Stimulated activated CD4-positive, alpha-beta T cell treated with anti-CD3 and anti-CD28 coated beads, Interleukin-12 subunit alpha, Interleukin-12 subunit beta, amount 100 ng/mL, for 48 hours (primary cell): Measurements from ENCODE around the gene FANCE.
"Not testable (repeated sequence)": the region's sequence is repeated elsewhere in the genome, so short reads cannot be mapped to it uniquely, and the experiment has no call there.

ENCODE experiments used
- DNase-seq, 3 donors: peaks; one replicate each; pipeline ENCODE4 v3.0.0-alpha.2; 2020; ENCODE audit warnings: low read depth in 2 of 3, low spot score in 1 of 3

FANCE gene

DNA sequence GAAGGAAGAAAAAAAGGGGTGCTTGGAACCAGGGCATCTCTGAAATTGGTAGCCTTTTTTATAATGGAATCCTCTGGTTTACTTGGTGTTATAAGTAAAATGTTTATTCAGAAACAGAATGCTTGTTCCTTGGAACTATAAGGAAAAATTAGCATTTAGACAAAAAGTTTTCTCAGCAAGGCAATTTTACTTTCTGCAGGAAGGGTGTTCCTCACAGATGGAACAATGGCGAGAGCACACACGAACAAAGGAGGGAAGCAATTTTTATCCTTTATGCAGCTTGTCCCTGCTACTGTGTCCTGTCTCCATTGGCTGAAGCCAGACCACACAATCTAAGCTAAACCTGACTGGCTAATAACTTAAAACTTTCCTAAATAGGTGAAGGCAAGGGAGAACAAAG, 22.7 kb upstream of the FANCE start:
- DNase-seq: no peak

DNA sequence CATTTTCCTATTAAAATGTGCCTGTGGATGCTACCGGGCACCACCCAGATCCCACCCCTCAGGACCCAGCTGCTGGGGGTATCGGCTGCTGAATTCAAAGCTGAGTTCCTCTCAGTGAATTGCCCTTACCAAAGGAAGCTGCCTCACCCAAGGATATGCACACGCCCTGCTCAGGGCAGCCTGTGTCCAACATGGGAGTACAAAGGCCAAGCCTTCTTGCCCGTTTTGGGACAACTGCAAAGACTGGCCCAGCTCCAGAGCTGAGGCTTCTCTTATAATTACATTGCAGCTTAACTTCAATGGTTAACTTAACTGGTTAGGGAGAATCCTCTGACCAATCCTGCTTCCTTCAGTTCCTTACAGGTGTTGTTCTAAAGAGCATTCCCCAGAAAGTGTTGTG, 19.8 kb upstream of the FANCE start:
- no peak for DNase-seq

DNA sequence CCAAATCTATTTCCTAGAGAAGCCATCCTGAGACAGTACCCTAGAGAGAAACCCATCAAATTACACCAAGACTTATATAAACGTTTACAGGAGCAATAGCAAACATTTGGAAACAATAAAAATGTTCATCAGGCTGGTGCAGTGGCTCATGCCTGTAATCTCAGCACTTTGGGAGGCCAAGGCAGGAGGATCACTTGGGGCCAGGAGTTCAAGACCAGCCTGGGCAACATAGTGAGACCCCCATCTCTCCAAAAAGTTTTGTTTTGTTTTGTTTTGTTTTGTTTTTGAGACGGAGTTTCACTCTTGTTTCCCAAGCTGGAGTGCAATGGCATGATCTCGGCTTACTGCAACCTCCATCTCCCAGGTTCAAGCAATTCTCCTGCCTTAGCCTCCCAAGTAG, 19.4 kb upstream of the FANCE start:
- DNase-seq: not testable (repeated sequence)

DNA sequence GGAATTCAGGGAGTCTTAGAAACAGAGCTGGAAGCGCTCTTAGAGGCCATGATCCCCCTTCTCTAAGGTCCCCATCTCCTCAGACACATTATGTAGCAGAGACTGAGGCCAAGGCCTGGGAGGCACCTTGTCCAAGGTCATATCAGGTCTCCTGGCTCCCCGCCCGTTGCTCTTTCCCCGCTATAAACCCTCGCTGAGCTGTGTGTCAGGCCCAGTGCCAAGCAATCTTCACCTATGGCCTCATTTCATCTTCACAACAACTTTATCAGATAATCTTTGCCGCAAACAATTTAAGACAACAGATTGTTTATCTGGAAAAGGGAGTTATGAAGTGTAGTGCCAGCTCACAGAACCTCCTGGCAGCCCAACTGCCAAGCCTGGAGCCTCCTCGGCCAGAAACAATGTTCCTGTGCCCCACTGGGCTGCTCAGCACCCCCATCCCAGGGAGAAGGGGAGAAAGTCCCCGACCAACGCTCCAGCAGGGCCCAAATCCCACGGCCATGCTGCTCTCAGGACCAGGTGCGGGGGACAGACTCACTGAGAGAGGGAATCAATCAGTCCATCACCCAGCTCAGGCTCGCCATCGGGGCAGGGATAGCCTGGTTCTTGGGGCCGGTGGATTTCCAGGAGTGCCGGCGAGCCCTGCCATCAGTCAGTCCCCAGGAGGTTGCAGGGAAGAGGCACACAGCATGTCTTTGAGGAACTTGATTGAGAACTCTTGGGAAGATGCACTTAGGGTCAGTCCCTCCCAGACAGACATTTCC, 16.9 kb upstream of the FANCE start:
- no peak for DNase-seq

DNA sequence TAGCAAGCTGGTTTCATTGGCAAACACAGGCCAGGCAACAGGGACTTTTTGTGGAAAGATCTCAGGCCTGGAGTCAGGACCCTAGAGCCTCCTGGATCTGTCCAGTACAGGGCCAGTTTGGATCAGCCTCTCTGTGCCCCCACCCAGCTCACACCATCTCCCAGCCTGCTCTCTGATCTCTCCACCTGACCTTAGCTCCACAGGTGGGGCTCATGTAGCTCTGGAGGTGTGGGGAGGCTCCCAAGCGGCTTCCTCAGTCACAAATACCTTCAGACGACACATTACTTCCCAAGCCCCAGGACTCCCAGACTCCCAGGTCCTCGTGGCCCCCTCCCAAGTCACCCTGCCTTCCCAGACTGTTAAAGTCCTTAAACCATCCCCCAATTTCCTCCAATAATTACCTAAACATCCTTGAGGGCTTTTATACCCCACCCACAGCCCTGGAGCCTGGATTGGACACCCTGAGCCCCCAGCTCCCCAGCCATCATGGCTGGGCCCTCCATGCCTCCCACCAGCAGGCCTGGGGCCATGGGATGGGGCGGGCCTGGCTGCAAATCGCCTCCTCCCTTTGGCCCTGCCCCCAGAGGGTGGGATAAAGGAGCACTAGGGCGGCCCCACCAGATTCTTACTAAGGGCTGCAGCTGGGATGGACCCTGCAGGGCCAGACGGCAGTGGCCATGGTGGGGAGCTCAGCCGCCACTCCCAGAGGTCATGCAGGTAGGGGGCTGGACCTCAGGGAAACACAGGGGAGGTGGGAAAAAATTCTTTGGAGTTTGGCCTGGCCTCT, 15.9 kb upstream of the FANCE start:
- DNase-seq: no peak

DNA sequence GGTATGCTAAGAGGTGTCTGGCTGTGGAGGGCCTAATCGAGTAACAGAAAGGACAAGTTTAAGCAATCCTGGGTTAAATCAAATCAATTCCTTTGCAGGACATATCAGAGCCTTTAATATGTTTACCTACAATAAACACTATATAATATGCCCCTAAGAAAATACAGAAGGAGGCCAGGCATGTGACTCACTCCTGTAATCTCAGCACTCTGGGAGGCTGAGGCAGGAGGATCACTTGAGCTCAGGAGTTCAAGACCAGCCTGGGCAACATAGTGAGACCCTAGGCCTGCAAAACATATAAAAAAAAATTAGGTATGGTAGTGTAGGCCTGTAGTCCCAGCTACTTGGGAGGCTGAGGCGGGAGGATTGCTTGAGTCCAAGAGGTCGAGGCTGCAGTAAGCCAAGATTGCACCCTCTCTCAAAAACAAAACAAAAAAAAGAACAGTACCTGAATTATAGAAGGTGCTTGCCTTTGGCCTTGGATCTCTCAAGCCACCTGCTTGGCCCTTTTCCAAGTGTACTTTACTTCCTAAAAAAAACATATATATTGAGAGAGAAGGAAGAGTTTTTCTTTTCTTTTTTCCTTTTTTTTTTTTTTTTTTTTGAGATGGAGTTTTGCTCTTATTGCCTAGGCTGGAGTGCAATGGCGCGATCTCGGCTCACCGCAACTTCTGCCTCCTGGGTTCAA, 13.6 kb upstream of the FANCE start:
- not testable (repeated sequence) for DNase-seq

DNA sequence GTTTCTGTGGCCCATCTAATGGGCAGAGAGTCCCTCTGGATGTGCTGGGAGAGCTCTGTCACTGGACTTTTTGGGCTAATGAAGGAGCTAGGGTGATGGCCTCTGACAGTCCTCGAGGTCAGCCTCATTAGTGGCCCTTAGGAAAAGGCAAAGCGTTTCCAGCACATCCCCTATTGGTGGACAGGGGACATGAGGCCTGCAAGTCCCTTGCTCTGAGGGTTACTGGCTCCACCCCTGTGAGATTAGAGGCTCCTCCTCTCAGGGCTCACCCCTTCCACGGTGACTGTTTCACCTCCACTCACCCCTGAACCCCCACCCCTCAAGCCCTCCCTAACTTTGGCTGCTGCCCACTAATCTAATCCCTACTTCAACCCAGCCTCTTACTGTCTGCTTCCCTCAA, 12.8 kb upstream of the FANCE start:
- no peak for DNase-seq

DNA sequence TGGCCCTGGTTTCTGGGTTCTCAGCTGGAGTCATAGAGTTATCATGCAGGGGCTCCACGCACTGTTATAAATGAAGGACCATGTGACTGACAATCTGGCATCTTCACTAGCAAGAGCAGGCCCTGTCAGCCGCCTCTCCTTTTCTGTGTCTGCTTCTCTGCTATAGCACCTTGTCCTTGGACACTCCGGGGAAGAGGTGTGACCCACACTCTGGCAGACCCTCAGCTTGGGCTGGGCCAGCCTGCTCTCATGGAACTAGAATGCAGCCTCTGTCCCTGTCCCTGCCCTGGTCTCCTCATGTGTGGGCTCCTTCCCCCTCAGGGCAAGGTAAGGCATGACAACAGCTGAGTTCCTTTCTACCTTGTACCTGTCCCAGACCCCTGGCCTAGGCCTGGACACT, 10.9 kb upstream of the FANCE start:
- no peak for DNase-seq

DNA sequence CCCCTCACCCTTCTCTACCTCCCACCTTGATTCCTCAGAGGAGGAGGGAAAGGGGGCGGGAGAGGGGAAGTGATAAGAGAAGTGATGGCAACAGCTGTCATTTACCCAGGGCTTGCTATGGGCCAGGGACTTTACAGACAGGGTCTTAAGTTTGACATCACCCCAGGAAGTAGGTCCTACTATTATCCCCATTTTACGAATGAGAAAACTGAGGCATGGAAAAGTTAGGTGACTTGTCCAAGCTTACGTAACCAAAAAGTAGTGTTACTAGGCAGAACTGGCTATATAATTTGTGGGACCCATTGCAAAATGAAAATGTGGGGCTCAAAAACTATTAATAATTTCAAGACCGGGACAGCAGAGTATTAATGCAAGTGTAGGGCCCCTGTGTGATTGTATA, 10.5 kb upstream of the FANCE start:
- DNase-seq: no peak

DNA sequence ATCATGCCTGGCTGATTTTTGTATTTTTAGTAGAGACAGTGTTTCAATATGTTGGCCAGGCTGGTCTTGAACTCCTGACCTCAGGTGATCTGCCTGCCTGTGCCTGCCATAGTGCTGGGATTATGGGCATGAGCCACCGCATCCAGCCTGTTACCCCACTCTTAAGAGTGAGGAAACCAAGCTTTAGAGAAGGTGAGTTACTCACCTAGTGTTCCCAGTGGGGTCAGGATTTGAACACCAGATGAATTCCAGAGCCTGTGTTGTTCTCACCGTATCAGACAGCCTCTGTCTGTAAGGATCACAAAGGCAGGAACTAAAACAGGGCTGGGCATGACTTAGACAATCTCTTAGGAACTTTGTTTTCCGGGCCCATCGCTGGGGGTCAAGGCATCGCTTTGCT, 9.4 kb upstream of the FANCE start:
- DNase-seq: no peak

DNA sequence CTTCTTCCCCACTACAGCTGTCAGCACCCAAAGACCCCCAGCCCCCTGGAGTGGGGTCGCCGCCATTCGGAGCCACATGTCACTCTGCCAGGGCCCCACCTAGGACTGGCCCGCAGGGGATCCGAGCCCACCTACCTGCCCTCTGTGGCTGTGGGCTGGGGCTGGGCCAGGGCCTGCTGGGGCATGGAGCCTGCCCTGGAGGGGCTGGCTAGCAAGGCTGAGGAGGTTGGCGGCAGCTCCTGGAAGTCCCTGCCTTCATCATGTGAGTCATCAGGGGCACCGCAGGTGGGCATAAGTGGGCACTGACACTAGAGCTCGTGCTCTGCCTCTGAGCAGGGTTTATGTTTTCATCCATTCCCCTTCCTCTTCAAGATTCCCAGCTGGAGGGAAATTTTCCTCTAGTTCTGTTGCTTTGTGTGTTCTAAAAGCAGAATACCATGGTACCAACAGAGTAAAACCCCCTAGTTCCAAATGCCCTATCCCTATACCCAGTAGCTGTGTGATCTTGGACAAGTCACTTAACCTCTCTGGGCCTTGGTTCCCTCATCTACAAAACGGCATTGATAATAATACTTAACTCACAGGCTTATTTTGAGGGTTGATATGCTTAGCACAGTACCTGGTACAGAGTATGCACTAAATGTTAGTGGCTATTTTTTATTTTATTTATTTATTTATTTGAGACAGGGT, 8.7 kb upstream of the FANCE start:
- no peak for DNase-seq

DNA sequence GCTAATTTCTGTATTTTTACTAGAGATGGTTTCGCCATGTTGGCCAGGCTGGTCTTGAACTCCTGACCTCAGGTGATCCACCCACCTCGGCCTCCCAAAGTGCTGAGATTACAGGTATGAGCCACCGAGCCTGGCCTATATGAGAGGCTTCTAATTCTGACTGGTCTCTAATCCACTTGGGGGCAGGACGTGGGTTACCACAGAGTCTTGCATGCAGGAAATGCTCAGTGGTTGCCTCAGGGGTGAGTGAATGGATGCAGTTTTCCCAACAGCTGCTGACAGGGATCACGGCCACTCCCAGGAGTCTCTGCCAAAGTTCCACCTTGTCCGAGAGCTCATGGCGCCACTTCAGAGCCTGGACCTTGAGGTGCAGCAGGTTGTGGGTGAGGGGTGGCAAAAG, 6.4 kb upstream of the FANCE start:
- no peak for DNase-seq

DNA sequence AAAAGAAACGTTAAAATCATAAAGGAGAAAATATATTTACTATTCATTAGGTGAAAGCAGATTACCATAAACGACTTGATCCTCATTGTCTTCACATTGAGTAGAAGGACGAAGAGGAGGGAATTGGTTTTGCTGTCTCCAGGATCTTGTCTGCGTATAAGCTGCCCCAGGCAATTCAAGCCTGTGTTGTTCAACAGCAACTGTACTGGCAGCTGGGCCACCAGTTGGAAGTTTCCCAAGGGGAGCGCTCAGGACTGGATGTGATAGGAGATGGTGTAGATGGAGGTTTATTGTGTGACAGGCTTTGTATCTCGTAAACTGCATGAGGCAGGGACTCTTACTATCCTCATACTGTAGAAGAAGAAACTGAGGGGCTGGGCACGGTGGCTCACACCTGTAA, 3.9 kb upstream of the FANCE start:
- DNase-seq: no peak

DNA sequence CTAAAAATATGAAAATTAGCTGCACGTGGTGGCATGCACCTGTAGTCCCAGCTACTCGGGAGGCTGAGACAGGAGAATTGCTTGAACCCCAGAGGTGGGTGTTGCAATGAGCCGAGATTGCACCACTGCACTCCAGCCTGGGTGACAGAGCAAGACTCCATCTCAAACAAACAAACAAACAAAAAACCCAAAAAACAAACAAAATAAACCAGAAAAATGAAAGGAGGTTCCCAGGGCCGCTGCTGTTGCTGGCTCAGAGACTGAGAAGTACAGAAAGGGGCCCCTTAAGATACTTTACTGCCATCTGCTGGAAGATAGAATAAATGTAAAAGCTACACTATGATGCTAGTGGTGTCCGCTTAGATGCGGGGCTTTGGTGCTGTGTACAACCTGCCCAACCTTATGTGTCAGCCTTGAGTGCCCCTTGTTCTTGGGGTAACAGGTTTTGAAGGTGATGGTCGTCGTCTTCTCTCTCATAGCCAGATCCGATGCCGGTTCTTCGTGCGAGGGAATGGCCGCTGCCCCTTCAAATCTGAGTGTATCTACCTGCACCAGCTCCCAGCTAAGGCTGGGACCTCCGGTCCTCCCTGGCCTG, 2.8 kb upstream of the FANCE start:
- DNase-seq: peak in 1 of 3 donors; percentile 35

DNA sequence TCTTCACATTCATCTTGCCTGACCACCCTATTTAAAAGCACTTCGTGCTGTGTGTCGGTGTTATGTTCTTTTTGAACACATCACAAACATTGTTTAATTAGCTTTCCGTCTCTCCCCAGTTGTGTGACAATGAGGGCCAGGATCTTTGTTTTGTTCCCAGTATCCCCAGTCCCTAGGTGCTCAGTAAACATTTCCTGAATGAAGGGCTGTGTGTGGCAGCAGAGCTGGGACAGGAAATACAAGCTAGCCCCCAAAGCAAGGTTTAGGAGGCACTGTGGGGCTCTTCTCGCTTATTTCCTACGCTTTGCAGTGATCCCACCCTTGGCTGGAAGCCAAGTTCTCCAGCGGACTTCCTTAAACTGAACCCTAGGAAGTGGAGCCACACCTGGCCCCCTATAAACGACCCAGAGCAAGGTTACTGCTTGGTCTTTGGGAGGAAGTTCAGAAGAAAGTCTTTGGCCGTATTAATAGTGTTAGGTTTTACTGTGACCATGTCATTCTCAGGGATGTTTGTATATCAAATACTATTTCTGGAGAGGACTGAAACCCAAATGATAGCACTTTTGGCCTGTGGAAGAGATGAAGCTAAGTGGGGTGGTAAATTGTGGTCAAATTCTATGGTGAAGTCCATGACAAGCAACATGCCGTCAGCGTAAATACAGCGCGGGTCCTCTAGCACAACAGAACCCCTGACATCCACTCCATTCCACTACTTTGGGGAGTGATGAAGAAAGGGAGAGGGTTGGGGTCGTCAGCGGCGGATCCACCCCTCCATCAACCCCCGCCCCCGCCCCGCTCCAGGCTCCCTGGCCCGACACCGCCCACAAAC, 570 bp upstream of the FANCE start:
- DNase-seq: no peak

DNA sequence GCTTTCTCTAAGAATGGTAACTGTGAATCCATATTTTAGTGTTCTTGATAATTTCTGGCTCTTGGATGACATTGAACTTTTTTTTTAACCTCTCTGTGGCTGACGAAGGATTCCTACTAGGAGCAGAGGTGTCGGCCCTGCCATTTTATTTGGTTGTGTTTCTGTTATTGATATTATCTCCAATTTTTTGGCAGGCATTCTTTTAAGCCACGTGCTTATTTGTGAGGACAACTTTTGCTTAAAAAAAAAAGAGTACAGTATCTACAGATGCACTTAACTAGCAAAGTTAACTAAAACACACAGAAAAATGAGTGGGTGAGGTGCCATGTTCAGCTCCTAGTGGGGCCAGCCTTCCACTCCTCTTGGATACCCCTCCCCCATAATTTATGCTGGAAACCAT, 1.1 kb downstream of the FANCE start:
- DNase-seq: no peak

DNA sequence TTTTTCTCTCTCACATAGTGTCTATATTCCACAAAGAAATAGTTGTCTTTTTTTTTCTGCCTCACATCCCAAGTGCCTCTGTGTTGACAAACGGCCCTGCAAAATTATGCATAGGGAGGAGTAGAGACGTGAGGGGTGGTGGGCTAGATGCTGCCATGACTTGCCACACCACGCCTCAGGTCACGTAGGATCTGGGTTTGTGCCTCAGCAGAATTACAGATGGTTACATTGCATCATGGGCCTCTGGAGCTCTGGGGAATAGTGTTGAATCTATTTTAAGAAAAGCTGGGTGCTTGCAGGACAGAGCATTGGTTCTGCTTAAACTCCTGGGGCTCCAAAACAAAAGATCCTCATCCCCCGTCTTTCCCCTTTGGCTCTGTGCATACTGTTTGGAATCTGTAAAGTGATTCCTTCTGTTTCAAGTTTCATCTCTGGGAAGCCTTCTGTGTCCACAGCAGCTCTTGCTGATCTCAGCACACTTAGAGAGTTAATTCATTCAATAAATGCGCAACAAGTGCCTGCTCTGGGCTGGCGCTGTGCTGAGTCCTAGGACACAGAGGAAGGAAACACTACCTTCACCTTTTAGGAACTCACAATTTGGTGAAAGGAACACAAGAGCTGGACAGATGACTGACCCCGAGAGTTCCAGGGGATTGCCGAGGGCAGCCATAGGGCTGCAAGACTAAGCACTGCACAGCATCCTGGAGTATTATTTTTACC, 2.4 kb downstream of the FANCE start:
- no peak for DNase-seq

DNA sequence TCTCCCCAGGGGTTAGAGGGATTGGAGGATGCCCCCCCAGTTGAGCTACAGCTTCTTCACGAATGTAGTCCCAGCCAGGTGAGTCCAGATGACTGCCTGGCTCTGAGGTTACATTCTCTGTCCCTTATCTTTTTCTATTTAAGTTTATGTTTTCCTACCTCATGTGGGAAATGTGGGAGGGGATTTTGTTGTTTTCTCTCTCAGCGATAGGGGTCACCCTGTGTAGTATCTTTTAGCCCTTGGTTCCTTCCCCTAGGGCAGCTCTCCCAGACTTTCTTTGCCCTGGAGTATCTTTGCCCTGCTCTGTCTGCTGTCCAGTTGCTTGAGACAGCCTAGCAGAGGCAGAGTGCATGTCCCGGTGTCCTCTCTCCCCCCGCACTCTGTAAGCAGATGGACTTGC, 5.8 kb downstream of the FANCE start:
- DNase-seq: no peak

DNA sequence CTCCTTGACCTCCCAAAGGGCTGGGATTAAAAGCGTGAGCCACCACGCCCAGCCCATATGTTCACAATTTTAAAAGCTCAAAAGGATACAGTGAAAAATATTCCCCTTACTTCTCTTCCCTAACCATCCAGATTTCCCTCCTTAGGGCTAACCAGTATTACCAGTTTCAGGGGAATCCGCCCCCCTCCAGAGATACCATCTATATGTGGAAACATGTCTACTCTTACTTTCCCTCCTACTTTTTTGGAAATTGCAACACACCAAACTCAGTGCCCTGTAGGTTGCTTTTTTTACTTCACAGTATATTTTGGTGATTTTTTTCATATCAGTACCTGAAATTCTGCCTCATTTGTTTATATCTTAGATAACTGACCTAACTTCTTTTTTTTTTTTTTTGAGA, 9.1 kb downstream of the FANCE start:
- no peak for DNase-seq

DNA sequence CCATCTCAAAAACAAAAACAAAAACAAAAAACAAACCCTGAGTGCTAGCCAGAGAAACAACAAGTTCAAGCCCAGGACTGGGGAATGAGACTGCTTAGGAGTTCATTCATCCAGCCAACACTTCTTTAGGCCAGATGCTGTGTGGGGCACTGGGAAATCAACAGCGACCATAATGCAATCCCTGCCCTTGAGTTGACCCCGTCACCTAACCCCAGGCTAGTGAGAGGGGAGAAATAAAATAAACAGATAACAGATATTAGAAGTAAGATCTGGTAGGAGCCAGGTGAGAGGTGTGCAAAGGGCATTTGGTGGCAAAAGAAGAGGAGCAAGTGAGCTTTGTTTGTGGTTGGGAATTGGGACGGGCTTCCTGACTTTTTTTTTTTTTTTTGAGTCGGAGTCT, 11.2 kb downstream of the FANCE start:
- no peak for DNase-seq
